Ovary (tissue), 3 donors: ENCODE measurements around the gene DCAF4L1.

Source experiments
- CTCF ChIP-seq, 3 donors: fragments of 450-650 bp in 2 of 3; fragments of 200-600 bp in 1 of 3; IDR thresholded peaks; one replicate each; pipeline versions ENCODE4 v1.5.1 to v1.8.0; 2016 to 2022; ENCODE audit warnings: antibody characterized with exemption in 3 of 3, mild to moderate bottlenecking in 1 of 3
- EP300 ChIP-seq: sonication (generic); formaldehyde crosslinking; IDR thresholded peaks from one replicate; pipeline ENCODE4 v1.6.1; 2017; ENCODE audit warnings: antibody characterized with exemption
- POLR2A ChIP-seq: fragments of 450-650 bp; IDR thresholded peaks from one replicate; pipeline ENCODE4 v1.6.1; 2017; ENCODE audit warnings: antibody characterized with exemption, mild to moderate bottlenecking, moderate library complexity
- donor health status: DM: no; HTN: no; CAD: no.

GRCh38 chr4:41934514-41934900 is 47.0 kb upstream of the DCAF4L1 start:
- TF ChIP-seq CTCF (IDR thresholded peaks at IDR 0.05): no peak
- no peak for TF ChIP-seq POLR2A
- no peak for TF ChIP-seq EP300
